Astrocyte (in vitro differentiated cells and primary cell): ENCODE data around the gene KCNMA1. TPM values are rescaled to one million over a fixed set of nuclear protein-coding genes. Genes with fewer than 3 reads are reported as not detected.

Source experiments
- DNase-seq: peaks from one replicate; pipeline ENCODE4 v3.0.0-alpha.2; 2010; ENCODE audit warnings: low read depth
- FAIRE-seq: peaks from 2 replicates; lab custom pipeline; 2011; peaks lifted over from hg19 to GRCh38; lab: Jason Lieb, UNC
- H2AFZ ChIP-seq: 2 replicates; pipeline ENCODE4 v1.6.0; 2012; ENCODE audit warnings: low read depth, low read length, inconsistent platforms
- H3K27ac ChIP-seq: 2 replicates; pipeline ENCODE4 v1.5.1; 2011; ENCODE audit warnings: low read depth, low read length, inconsistent platforms
- H3K27me3 ChIP-seq: 2 replicates; pipeline ENCODE4 v1.6.0; 2011; ENCODE audit warnings: low read length, inconsistent platforms; ENCODE audit not compliant: insufficient read depth
- H3K36me3 ChIP-seq: 2 replicates; pipeline ENCODE4 v1.5.1; 2011; ENCODE audit warnings: low read length, inconsistent platforms; ENCODE audit not compliant: insufficient read depth
- H3K4me1 ChIP-seq: 2 replicates; pipeline ENCODE4 v1.5.1; 2011; ENCODE audit warnings: low read length, inconsistent platforms; ENCODE audit not compliant: insufficient read depth
- H3K4me2 ChIP-seq: 2 replicates; pipeline ENCODE4 v1.6.0; 2012; ENCODE audit warnings: low read length, inconsistent platforms
- H3K4me3 ChIP-seq: 2 replicates; pipeline ENCODE4 v1.5.1; 2011; ENCODE audit warnings: low read depth, mild to moderate bottlenecking, low read length, inconsistent platforms; ENCODE audit not compliant: insufficient read depth
- H3K79me2 ChIP-seq: 2 replicates; pipeline ENCODE4 v1.6.0; 2012; ENCODE audit warnings: mild to moderate bottlenecking, low read length, inconsistent platforms; ENCODE audit not compliant: insufficient read depth
- H3K9ac ChIP-seq: 2 replicates; pipeline ENCODE4 v1.6.0; 2012; ENCODE audit warnings: mild to moderate bottlenecking, low read length, inconsistent platforms
- H3K9me3 ChIP-seq: 2 replicates; pipeline ENCODE4 v1.5.1; 2012; ENCODE audit warnings: low read depth, mild to moderate bottlenecking, low read length, inconsistent platforms; ENCODE audit not compliant: insufficient read depth
- H4K20me1 ChIP-seq: 2 replicates; pipeline ENCODE4 v1.6.0; 2012; ENCODE audit warnings: low read length, inconsistent platforms; ENCODE audit not compliant: insufficient read depth
- H3K27ac Mint-ChIP-seq: one replicate; pipeline ENCODE4 v1.8.0; 2021; ENCODE audit warnings: mild to moderate bottlenecking, mixed read lengths; ENCODE audit not compliant: unreplicated experiment
- H3K27me3 Mint-ChIP-seq: one replicate; pipeline ENCODE4 v1.8.0; 2021; ENCODE audit warnings: low read depth, mixed read lengths; ENCODE audit not compliant: unreplicated experiment
- H3K36me3 Mint-ChIP-seq: one replicate; pipeline ENCODE4 v1.8.0; 2021; ENCODE audit warnings: low read depth, mixed read lengths; ENCODE audit not compliant: unreplicated experiment
- H3K4me1 Mint-ChIP-seq: one replicate; pipeline ENCODE4 v1.8.0; 2021; ENCODE audit warnings: low read depth, mixed read lengths; ENCODE audit not compliant: unreplicated experiment
- H3K4me3 Mint-ChIP-seq: one replicate; pipeline ENCODE4 v1.8.0; 2021; ENCODE audit warnings: mild to moderate bottlenecking, moderate library complexity, mixed read lengths; ENCODE audit not compliant: unreplicated experiment
- H3K9me3 Mint-ChIP-seq: one replicate; pipeline ENCODE4 v1.8.0; 2021; ENCODE audit warnings: mild to moderate bottlenecking, mixed read lengths; ENCODE audit not compliant: unreplicated experiment
- EZH2 ChIP-seq: IDR thresholded peaks from 2 replicates; pipeline ENCODE4 v1.6.1; 2012; ENCODE audit warnings: mild to moderate bottlenecking, low read length, inconsistent platforms; ENCODE audit not compliant: insufficient read depth
- total RNA-seq: library from RNA; stranded (reverse); gene quantifications from 2 replicates; pipeline ENCODE4 v1.2.1, GENCODE V29; 2021
- TF ChIP-seq, protein P1 (sequence below): IDR thresholded peaks from 2 replicates; pipeline ENCODE4 v1.5.1; 2011; ENCODE audit warnings: low read depth, mild to moderate bottlenecking, inconsistent platforms, low read length, moderate library complexity; ENCODE audit not compliant: insufficient read depth

KCNMA1 gene
- total RNA-seq, 1 donor from 2014 or later = 45.8 TPM

DNA sequence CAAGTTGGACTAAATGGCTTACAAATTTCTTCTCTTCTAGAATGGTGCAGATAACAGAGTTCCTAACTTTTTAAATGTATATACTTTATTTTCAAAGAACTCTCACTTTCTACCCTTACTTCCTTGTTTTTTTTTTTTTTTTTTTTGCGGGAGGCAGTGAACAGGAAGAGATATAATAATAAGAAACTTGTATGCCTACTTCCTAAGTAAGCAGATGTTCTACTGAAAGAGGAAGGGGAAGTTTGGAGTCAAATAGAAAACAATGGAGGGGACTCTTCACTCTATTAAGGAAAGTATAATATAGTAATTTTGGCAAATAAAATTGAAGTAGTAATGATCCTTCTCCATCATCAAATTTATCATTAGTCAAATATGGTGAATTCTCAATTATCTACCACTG lies 754.0 kb downstream of the KCNMA1 start:
- H3K9me3 ChIP-seq = no peaks in the 10 kb centered on the region
- no peak overlapping the region for H3K27ac Mint-ChIP-seq
- H3K27me3 ChIP-seq = no peaks in the 10 kb centered on the region
- DNase-seq = no peak
- H3K27me3 Mint-ChIP-seq = no peaks in the 10 kb centered on the region
- H3K79me2 ChIP-seq = no peaks in the 10 kb centered on the region
- no peak for FAIRE-seq
- H2AFZ ChIP-seq = no peak overlapping the region
- no peak overlapping the region for H3K4me2 ChIP-seq
- H3K4me3 Mint-ChIP-seq = no peak overlapping the region
- H3K36me3 ChIP-seq = peaks cover 2% of the 10 kb centered on the region
- peaks cover 12% of the 10 kb centered on the region for H3K4me1 Mint-ChIP-seq
- H3K9me3 Mint-ChIP-seq = no peaks in the 10 kb centered on the region
- H3K9ac ChIP-seq = no peak overlapping the region
- no peak overlapping the region for H3K27ac ChIP-seq
- no peak for TF ChIP-seq EZH2
- TF ChIP-seq, protein P1, sequence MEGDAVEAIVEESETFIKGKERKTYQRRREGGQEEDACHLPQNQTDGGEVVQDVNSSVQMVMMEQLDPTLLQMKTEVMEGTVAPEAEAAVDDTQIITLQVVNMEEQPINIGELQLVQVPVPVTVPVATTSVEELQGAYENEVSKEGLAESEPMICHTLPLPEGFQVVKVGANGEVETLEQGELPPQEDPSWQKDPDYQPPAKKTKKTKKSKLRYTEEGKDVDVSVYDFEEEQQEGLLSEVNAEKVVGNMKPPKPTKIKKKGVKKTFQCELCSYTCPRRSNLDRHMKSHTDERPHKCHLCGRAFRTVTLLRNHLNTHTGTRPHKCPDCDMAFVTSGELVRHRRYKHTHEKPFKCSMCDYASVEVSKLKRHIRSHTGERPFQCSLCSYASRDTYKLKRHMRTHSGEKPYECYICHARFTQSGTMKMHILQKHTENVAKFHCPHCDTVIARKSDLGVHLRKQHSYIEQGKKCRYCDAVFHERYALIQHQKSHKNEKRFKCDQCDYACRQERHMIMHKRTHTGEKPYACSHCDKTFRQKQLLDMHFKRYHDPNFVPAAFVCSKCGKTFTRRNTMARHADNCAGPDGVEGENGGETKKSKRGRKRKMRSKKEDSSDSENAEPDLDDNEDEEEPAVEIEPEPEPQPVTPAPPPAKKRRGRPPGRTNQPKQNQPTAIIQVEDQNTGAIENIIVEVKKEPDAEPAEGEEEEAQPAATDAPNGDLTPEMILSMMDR = no peak
- no peaks in the 10 kb centered on the region for H3K4me1 ChIP-seq
- no peaks in the 10 kb centered on the region for H4K20me1 ChIP-seq
- H3K4me3 ChIP-seq = no peak overlapping the region
- H3K36me3 Mint-ChIP-seq = no peaks in the 10 kb centered on the region

GRCh38 chr10:76882796-76883195 lies 754.8 kb downstream of the KCNMA1 start:
- Histone ChIP-seq H3K27ac (no peak overlapping the region), H2AFZ (no peak overlapping the region), H3K9ac (no peak overlapping the region), H3K4me3 (no peak overlapping the region), H3K9me3 (no peaks in the 10 kb centered on the region), H3K36me3 (no peaks in the 10 kb centered on the region), H3K79me2 (no peaks in the 10 kb centered on the region), H3K4me1 (no peaks in the 10 kb centered on the region), H3K27me3 (no peaks in the 10 kb centered on the region), H3K4me2 (no peak overlapping the region), H4K20me1 (no peaks in the 10 kb centered on the region)
- Mint-ChIP-seq H3K27me3 (no peaks in the 10 kb centered on the region), H3K4me1 (peaks cover 12% of the 10 kb centered on the region), H3K36me3 (no peaks in the 10 kb centered on the region), H3K27ac (no peak overlapping the region), H3K4me3 (no peak overlapping the region), H3K9me3 (no peaks in the 10 kb centered on the region)
- DNase-seq (no peak), FAIRE-seq (no peak)
- TF ChIP-seq, protein P1 = no peak
- TF ChIP-seq EZH2 = no peak

GRCh38 chr10:76882245-76882644 lies 755.4 kb downstream of the KCNMA1 start:
- DNase-seq = no peak
- H3K4me1 ChIP-seq = no peaks in the 10 kb centered on the region
- no peaks in the 10 kb centered on the region for H4K20me1 ChIP-seq
- no peak overlapping the region for H3K4me2 ChIP-seq
- Mint-ChIP-seq H3K9me3 (no peaks in the 10 kb centered on the region), H3K4me1 (peaks cover 12% of the 10 kb centered on the region), H3K4me3 (no peak overlapping the region), H3K27ac (no peak overlapping the region), H3K27me3 (no peaks in the 10 kb centered on the region), H3K36me3 (no peaks in the 10 kb centered on the region)
- no peak overlapping the region for H3K4me3 ChIP-seq
- no peaks in the 10 kb centered on the region for H3K9me3 ChIP-seq
- no peaks in the 10 kb centered on the region for H3K27me3 ChIP-seq
- H3K27ac ChIP-seq = no peak overlapping the region
- FAIRE-seq = no peak
- H3K9ac ChIP-seq = no peak overlapping the region
- no peak overlapping the region for H2AFZ ChIP-seq
- no peaks in the 10 kb centered on the region for H3K79me2 ChIP-seq
- TF ChIP-seq EZH2 = no peak
- TF ChIP-seq, protein P1 = no peak
- H3K36me3 ChIP-seq = no peaks in the 10 kb centered on the region
